ENCODE results near the gene CETN2.

DNA sequence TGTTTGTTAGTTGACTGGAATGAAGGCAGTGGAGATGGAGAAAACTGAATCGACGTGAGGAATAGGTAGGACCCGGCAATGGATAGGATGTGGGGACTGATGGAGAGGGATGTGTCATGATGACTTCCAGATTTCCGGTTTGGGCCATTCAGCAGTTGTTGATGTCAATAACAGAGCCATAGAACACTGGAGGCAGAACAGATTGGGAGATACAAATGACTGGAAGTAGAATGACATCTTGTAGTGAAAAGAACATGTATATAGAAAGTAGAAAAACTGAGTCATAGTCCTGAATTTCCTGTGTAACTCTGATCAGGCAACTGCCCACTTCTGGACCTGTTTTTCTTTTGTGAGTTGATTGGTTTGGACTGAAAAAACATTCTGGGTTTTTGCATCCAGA is 24.5 kb downstream of the CETN2 start:
- TF ChIP-seq, protein P1, sequence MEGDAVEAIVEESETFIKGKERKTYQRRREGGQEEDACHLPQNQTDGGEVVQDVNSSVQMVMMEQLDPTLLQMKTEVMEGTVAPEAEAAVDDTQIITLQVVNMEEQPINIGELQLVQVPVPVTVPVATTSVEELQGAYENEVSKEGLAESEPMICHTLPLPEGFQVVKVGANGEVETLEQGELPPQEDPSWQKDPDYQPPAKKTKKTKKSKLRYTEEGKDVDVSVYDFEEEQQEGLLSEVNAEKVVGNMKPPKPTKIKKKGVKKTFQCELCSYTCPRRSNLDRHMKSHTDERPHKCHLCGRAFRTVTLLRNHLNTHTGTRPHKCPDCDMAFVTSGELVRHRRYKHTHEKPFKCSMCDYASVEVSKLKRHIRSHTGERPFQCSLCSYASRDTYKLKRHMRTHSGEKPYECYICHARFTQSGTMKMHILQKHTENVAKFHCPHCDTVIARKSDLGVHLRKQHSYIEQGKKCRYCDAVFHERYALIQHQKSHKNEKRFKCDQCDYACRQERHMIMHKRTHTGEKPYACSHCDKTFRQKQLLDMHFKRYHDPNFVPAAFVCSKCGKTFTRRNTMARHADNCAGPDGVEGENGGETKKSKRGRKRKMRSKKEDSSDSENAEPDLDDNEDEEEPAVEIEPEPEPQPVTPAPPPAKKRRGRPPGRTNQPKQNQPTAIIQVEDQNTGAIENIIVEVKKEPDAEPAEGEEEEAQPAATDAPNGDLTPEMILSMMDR (IDR thresholded peaks at IDR 0.05), result no peak
- no peak for TF ChIP-seq POLR2A (IDR thresholded peaks at IDR 0.05)

All from lower leg skin (tissue), 3 donors.